Breast epithelium (tissue), 3 donors: ENCODE measurements around the gene PTPN7.

Source experiments
- CTCF ChIP-seq, 3 donors: fragments of 450-650 bp; IDR thresholded peaks; one replicate each; pipeline ENCODE4 v1.5.1; 2016 to 2017; ENCODE audit warnings: antibody characterized with exemption in 3 of 3, mild to moderate bottlenecking in 3 of 3, moderate library complexity in 3 of 3
- POLR2AphosphoS5 ChIP-seq, 3 donors: sonication (generic); formaldehyde crosslinking; IDR thresholded peaks; one replicate each; pipeline ENCODE4 v1.6.1; 2017; ENCODE audit warnings: antibody characterized with exemption in 3 of 3

GRCh38 chr1:202124142-202124541 is 36.3 kb downstream of the PTPN7 start:
- no peak for TF ChIP-seq CTCF (IDR thresholded peaks at IDR 0.05)
- no peak for TF ChIP-seq POLR2AphosphoS5 (IDR thresholded peaks at IDR 0.05)
